GM12878 (cell line): ENCODE data around the gene SV2B. TPM values are rescaled to one million over a fixed set of nuclear protein-coding genes. Genes with fewer than 3 reads are reported as not detected.

Source experiments
- ATAC-seq: fragments of 200-7000 bp; cut with Tn5 transposase; 3 replicates; pipeline ENCODE4 v1.9.1; 2020; ENCODE audit warnings: mild to moderate bottlenecking, moderate library complexity
- BruUV-seq: library from RNA; stranded (reverse); fragments of 400-500 nt; replicated peaks from 2 replicates; lab custom pipeline; 2021; lab: Mats Ljungman, UMichigan
- CTCF ChIA-PET: fragments of 300-600 bp; sonication (Branson Sonifier 250); formaldehyde crosslinking; extraction: SDS; loops from one replicate; lab custom pipeline; 2021; ENCODE audit warnings: inconsistent platforms; lab: Yijun Ruan, JAX
- POLR2A ChIA-PET: fragments of 350-600 bp; formaldehyde crosslinking; extraction: SDS; loops from one replicate; lab custom pipeline; 2021; ENCODE audit warnings: inconsistent platforms; lab: Charles Lee
- RAD21 ChIA-PET: fragments of 300-600 bp; sonication (Branson Sonifier 250); formaldehyde crosslinking; loops from one replicate; lab custom pipeline; 2023; ENCODE audit warnings: antibody characterized with exemption; ENCODE audit not compliant: unreplicated experiment; lab: Charles Lee
- SMC1A ChIA-PET: fragments of 300-600 bp; sonication (Branson Sonifier 250); formaldehyde crosslinking; loops from one replicate; lab custom pipeline; 2023; ENCODE audit not compliant: unreplicated experiment, uncharacterized antibody; lab: Charles Lee
- DNase-seq: peaks from one replicate; pipeline ENCODE4 v3.0.0-alpha.2; 2011; ENCODE audit warnings: low read depth, low spot score
- FAIRE-seq: peaks from 3 replicates; lab custom pipeline; 2011; peaks lifted over from hg19 to GRCh38; lab: Jason Lieb, UNC
- H2AFZ ChIP-seq: 2 replicates; pipeline ENCODE4 v1.6.0; 2011; ENCODE audit warnings: low read depth, low read length, control low read depth; ENCODE audit not compliant: control insufficient read depth
- H3K27ac ChIP-seq: 2 replicates; pipeline ENCODE4 v1.5.1; 2011; ENCODE audit warnings: control low read depth; ENCODE audit not compliant: control insufficient read depth, insufficient read depth
- H3K27me3 ChIP-seq, 2 experiments: replicated peaks in 1 of 2; 2 replicates each; pipeline versions ENCODE4 v1.6.0 to v1.6.1; 2011; ENCODE audit warnings: low read length in 1 of 2; ENCODE audit not compliant: control insufficient read depth in 2 of 2, insufficient read depth in 2 of 2
- H3K36me3 ChIP-seq, 2 experiments: 2 replicates each; pipeline ENCODE4 v1.5.1; 2011; ENCODE audit warnings: low read length in 1 of 2; ENCODE audit not compliant: control insufficient read depth in 2 of 2, insufficient read depth in 2 of 2
- H3K4me1 ChIP-seq: 2 replicates; pipeline ENCODE4 v1.6.1; 2011; ENCODE audit warnings: mild to moderate bottlenecking, low read length, moderate library complexity, mixed read lengths; ENCODE audit not compliant: control insufficient read depth, insufficient read depth
- H3K4me2 ChIP-seq: 2 replicates; pipeline ENCODE4 v1.6.0; 2011; ENCODE audit warnings: control low read depth; ENCODE audit not compliant: control insufficient read depth, insufficient read depth
- H3K4me3 ChIP-seq: fragments of 200-600 bp; sonication (generic); 2 replicates; pipeline ENCODE4 v1.5.1; 2016
- H3K79me2 ChIP-seq: 2 replicates; pipeline ENCODE4 v1.6.0; 2011; ENCODE audit warnings: low read length; ENCODE audit not compliant: control insufficient read depth, insufficient read depth
- H3K9ac ChIP-seq: 2 replicates; pipeline ENCODE4 v1.8.0; 2011; ENCODE audit warnings: low read length, control low read depth, mixed read lengths; ENCODE audit not compliant: control insufficient read depth, insufficient read depth
- H3K9me3 ChIP-seq: replicated peaks from 3 replicates; pipeline ENCODE4 v1.5.1; 2011; ENCODE audit warnings: mild to moderate bottlenecking, low read length; ENCODE audit not compliant: control insufficient read depth, insufficient read depth
- H4K20me1 ChIP-seq: 2 replicates; pipeline ENCODE4 v1.6.0; 2011; ENCODE audit not compliant: control insufficient read depth, insufficient read depth
- KAT2A ChIP-seq: conservative IDR thresholded peaks from 2 replicates; pipeline ENCODE4 v1.6.1; 2011; ENCODE audit warnings: low read depth, low read length; ENCODE audit not compliant: control insufficient read depth
- NFXL1 ChIP-seq: fragments of 450-650 bp; IDR thresholded peaks from 2 replicates; pipeline ENCODE4 v1.6.1; 2017; ENCODE audit warnings: antibody characterized with exemption, mild to moderate bottlenecking, borderline replicate concordance
- NRF1 ChIP-seq: conservative IDR thresholded peaks from 2 replicates; pipeline ENCODE4 v1.6.1; 2011; ENCODE audit warnings: mild to moderate bottlenecking, low read depth, low read length, improper control_type of control experiment
- PAX8 ChIP-seq: fragments of 450-650 bp; IDR thresholded peaks from 2 replicates; pipeline ENCODE4 v1.6.1; 2017; ENCODE audit warnings: mild to moderate bottlenecking, moderate library complexity
- RUNX3 ChIP-seq: IDR thresholded peaks from 2 replicates; pipeline ENCODE4 v1.6.1; 2012; ENCODE audit warnings: low read length, inconsistent platforms
- SMARCA5 ChIP-seq: fragments of 450-650 bp; IDR thresholded peaks from 2 replicates; pipeline ENCODE4 v1.6.1; 2017; ENCODE audit warnings: mild to moderate bottlenecking
- SPI1 ChIP-seq: IDR thresholded peaks from 2 replicates; pipeline ENCODE4 v1.6.1; 2011; ENCODE audit warnings: low read depth, mild to moderate bottlenecking, low read length, moderate library complexity, borderline replicate concordance; ENCODE audit not compliant: insufficient read depth
- SRF ChIP-seq, 2 experiments: IDR thresholded peaks; 2 replicates each; pipeline ENCODE4 v1.6.1; 2011; ENCODE audit warnings: low read depth in 2 of 2, low read length in 2 of 2, mild to moderate bottlenecking in 1 of 2, moderate library complexity in 1 of 2
- ZNF217 ChIP-seq: fragments of 450-650 bp; IDR thresholded peaks from 2 replicates; pipeline ENCODE4 v1.6.1; 2017; ENCODE audit warnings: antibody characterized with exemption, mild to moderate bottlenecking
- ZNF622 ChIP-seq: fragments of 450-650 bp; IDR thresholded peaks from 2 replicates; pipeline ENCODE4 v1.6.1; 2017; ENCODE audit warnings: mild to moderate bottlenecking, inconsistent platforms
- ZZZ3 ChIP-seq: IDR thresholded peaks from 2 replicates; pipeline ENCODE4 v1.6.1; 2011; ENCODE audit warnings: low read depth; ENCODE audit not compliant: control insufficient read depth, insufficient read length
- WGBS: methylation state at CpG from one replicate; pipeline ENCODE4 v1.1.6; 2016; ENCODE audit warnings: low lambda C conversion rate; ENCODE audit not compliant: insufficient replicate concordance, insufficient coverage; ENCODE audit errors: missing lambda C conversion rate; 5-methylcytosine and 5-hydroxymethylcytosine counted together
- in situ Hi-C: fragments of 300-500 bp; cut with MboI; formaldehyde crosslinking; loops from 9 replicates; pipeline ENCODE4 v1.14.3; 2018; ENCODE audit warnings: mixed read lengths
- intact Hi-C: fragments of 100-400 bp; cut with micrococcal nuclease; formaldehyde crosslinking; loops from one replicate; pipeline ENCODE4 v1.14.2; 2022; ENCODE audit not compliant: unreplicated experiment
- polyA plus RNA-seq, 11 experiments: library from polyadenylated mRNA; depleted of rRNA in 4 of 11; unstranded in 6 of 11; stranded (reverse) in 5 of 11; fragments of >200 nt; fragmentation: Nextera tagmentation in 4 of 11; fragmentation: Illumina TruSeq in 1 of 11; extraction: Ambion mirVana in 4 of 11; extraction: Trizol in 1 of 11; gene quantifications; 1 replicate in 1 of 11; 2 replicates in 10 of 11; pipeline versions ENCODE4 v1.2.1 to v1.2.3, GENCODE V29; 2011 to 2016; ENCODE audit warnings: inconsistent platforms in 2 of 11, missing spikeins in 2 of 11, low read depth in 1 of 11
- total RNA-seq, 4 experiments: library from RNA; depleted of rRNA in 3 of 4; stranded (reverse); fragments of >200 nt in 3 of 4; fragmentation: Illumina TruSeq in 1 of 4; extraction: Trizol in 1 of 4; gene quantifications; 2 replicates each; pipeline versions ENCODE4 v1.2.1 to v1.2.3, GENCODE V29; 2013 to 2021
- TF ChIP-seq, protein P1 (sequence below): fragments of 450-650 bp; IDR thresholded peaks from 2 replicates; pipeline ENCODE4 v1.6.1; 2017; ENCODE audit warnings: mild to moderate bottlenecking, moderate library complexity
- TF ChIP-seq, protein P2 (sequence below): IDR thresholded peaks from 2 replicates; pipeline ENCODE4 v1.6.1; 2012; ENCODE audit warnings: low read depth, low read length, improper control_type of control experiment

The SV2B gene
- total and polyA plus RNA-seq, 10 of the 15 experiments (the other 5 are each of a cell fraction or from before 2014, with no cell fraction given), result 0.03 to 1.7 (median 1.3) TPM

- TF ChIP-seq NFXL1, result no peak
- no peak for TF ChIP-seq RUNX3
- TF ChIP-seq KAT2A, result no peak
- no peak for TF ChIP-seq ZNF622
These were observed 181.9 kb downstream of the SV2B start (continued) for GRCh38 chr15:91281947-91282346.

DNA sequence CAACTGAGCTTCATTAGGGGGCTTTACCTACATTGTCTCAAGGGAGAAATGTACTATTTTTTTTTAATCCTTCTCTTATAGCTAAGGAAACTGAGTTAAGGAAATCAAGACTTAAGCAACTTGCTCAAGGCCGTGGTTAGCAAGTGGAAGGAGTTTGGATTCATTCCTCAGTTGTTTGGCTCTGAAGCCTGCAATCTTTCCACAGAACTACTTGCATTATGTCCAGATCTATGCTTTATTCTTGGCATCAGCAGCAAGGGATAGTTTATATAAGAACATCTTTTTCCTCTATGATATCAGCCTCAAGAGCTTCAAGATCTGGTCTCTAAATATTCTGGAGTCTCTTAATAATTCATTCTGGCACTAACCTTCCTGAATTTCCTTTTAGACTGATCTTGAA lies 182.4 kb downstream of the SV2B start:
- no peak overlapping the region for H3K4me2 ChIP-seq
- H2AFZ ChIP-seq, result no peak overlapping the region
- H3K27me3 ChIP-seq, result no peaks in the 10 kb centered on the region; a peak in 2 of 4 replicates
- intact Hi-C loops (no loop called here), in situ Hi-C loops (no loop called here)
- H3K36me3 ChIP-seq, result no peaks in the 10 kb centered on the region
- H4K20me1 ChIP-seq, result no peaks in the 10 kb centered on the region
- WGBS, result 0% methylated on average over 1 of the region's 1 CpG
- ChIA-PET SMC1A (interaction anchor here (2.1 kb wide), 1 partner anchor 11 kb away, joined by 5 read pairs; no protein-coding TSS in a partner anchor), RAD21 (no interaction called here), POLR2A (no interaction called here), CTCF (interaction anchor here (2.2 kb wide), 1 partner anchor 10 kb away, joined by 17 read pairs; no protein-coding TSS in a partner anchor)
- no peaks in the 10 kb centered on the region for H3K4me1 ChIP-seq
- ATAC-seq (no peak), FAIRE-seq (no peak), DNase-seq (no peak)
- no peak overlapping the region for H3K27ac ChIP-seq
- BruUV-seq, result no TSS peak
- no peak overlapping the region for H3K4me3 ChIP-seq
- H3K79me2 ChIP-seq, result no peaks in the 10 kb centered on the region
- H3K9me3 ChIP-seq, result no peaks in the 10 kb centered on the region
- H3K9ac ChIP-seq, result no peak overlapping the region
- TF ChIP-seq ZZZ3 (no peak), ZNF217 (no peak), PAX8 (no peak), ZNF622 (no peak), SRF (IDR thresholded peaks at IDR 0.05; ENCODE audit: low read depth in 2 of 2, low read length in 2 of 2) (no peak), NRF1 (no peak), SMARCA5 (no peak), SPI1 (no peak)
- TF ChIP-seq, protein P1, sequence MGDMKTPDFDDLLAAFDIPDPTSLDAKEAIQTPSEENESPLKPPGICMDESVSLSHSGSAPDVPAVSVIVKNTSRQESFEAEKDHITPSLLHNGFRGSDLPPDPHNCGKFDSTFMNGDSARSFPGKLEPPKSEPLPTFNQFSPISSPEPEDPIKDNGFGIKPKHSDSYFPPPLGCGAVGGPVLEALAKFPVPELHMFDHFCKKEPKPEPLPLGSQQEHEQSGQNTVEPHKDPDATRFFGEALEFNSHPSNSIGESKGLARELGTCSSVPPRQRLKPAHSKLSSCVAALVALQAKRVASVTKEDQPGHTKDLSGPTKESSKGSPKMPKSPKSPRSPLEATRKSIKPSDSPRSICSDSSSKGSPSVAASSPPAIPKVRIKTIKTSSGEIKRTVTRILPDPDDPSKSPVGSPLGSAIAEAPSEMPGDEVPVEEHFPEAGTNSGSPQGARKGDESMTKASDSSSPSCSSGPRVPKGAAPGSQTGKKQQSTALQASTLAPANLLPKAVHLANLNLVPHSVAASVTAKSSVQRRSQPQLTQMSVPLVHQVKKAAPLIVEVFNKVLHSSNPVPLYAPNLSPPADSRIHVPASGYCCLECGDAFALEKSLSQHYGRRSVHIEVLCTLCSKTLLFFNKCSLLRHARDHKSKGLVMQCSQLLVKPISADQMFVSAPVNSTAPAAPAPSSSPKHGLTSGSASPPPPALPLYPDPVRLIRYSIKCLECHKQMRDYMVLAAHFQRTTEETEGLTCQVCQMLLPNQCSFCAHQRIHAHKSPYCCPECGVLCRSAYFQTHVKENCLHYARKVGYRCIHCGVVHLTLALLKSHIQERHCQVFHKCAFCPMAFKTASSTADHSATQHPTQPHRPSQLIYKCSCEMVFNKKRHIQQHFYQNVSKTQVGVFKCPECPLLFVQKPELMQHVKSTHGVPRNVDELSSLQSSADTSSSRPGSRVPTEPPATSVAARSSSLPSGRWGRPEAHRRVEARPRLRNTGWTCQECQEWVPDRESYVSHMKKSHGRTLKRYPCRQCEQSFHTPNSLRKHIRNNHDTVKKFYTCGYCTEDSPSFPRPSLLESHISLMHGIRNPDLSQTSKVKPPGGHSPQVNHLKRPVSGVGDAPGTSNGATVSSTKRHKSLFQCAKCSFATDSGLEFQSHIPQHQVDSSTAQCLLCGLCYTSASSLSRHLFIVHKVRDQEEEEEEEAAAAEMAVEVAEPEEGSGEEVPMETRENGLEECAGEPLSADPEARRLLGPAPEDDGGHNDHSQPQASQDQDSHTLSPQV, result no peak
- TF ChIP-seq, protein P2, sequence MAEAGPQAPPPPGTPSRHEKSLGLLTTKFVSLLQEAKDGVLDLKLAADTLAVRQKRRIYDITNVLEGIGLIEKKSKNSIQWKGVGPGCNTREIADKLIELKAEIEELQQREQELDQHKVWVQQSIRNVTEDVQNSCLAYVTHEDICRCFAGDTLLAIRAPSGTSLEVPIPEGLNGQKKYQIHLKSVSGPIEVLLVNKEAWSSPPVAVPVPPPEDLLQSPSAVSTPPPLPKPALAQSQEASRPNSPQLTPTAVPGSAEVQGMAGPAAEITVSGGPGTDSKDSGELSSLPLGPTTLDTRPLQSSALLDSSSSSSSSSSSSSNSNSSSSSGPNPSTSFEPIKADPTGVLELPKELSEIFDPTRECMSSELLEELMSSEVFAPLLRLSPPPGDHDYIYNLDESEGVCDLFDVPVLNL, result no peak
